Memory B cell (primary cell): ENCODE data around the gene ARL8A.
"Not testable (repeated sequence)": the region's sequence is repeated elsewhere in the genome, so short reads cannot be mapped to it uniquely, and the experiment has no call there.

Experiments used
- ATAC-seq: fragments of 150-1000 bp; cut with Tn5 transposase; 2 replicates; pipeline ENCODE4 v1.10.0; 2021; ENCODE audit warnings: low read depth, mild to moderate bottlenecking, moderate library complexity
- DNase-seq, 2 donors: peaks; one replicate each; pipeline ENCODE4 v3.0.0; 2022; ENCODE audit warnings: low spot score in 2 of 2
- H3K27ac Mint-ChIP-seq: one replicate; pipeline ENCODE4 v1.8.0; 2022; ENCODE audit warnings: mild to moderate bottlenecking, moderate library complexity, mixed read lengths
- H3K27me3 Mint-ChIP-seq: one replicate; pipeline ENCODE4 v1.8.0; 2022; ENCODE audit warnings: mixed read lengths
- H3K36me3 Mint-ChIP-seq: one replicate; pipeline ENCODE4 v1.8.0; 2022; ENCODE audit warnings: mild to moderate bottlenecking, mixed read lengths
- H3K4me1 Mint-ChIP-seq: one replicate; pipeline ENCODE4 v1.8.0; 2022; ENCODE audit warnings: mixed read lengths
- H3K4me3 Mint-ChIP-seq: one replicate; pipeline ENCODE4 v1.8.0; 2022; ENCODE audit warnings: mild to moderate bottlenecking, moderate library complexity, mixed read lengths
- H3K9me3 Mint-ChIP-seq: one replicate; pipeline ENCODE4 v1.8.0; 2022; ENCODE audit warnings: mixed read lengths

ARL8A gene

GRCh38 chr1:202182040-202182877 lies 37.7 kb upstream of the ARL8A start:
- Mint-ChIP-seq H3K9me3 (no peaks in the 10 kb centered on the region), H3K27ac (no peak overlapping the region), H3K27me3 (peaks cover 18% of the 10 kb centered on the region), H3K36me3 (no peaks in the 10 kb centered on the region), H3K4me1 (peaks cover 18% of the 10 kb centered on the region), H3K4me3 (no peak overlapping the region)
- ATAC-seq (no peak), DNase-seq (no peak)

GRCh38 chr1:202181586-202181985 lies 37.0 kb upstream of the ARL8A start:
- Mint-ChIP-seq H3K36me3 (no peaks in the 10 kb centered on the region), H3K4me1 (peaks cover 18% of the 10 kb centered on the region), H3K27me3 (peaks cover 14% of the 10 kb centered on the region), H3K9me3 (no peaks in the 10 kb centered on the region), H3K4me3 (no peak overlapping the region), H3K27ac (no peak overlapping the region)
- no peak for ATAC-seq
- DNase-seq = no peak

GRCh38 chr1:202180751-202181139 lies 36.2 kb upstream of the ARL8A start:
- H3K4me1 Mint-ChIP-seq = peaks cover 18% of the 10 kb centered on the region

GRCh38 chr1:202179828-202180750 lies 35.6 kb upstream of the ARL8A start:
- peaks cover 18% of the 10 kb centered on the region for H3K4me1 Mint-ChIP-seq
- DNase-seq = no peak
- H3K4me3 Mint-ChIP-seq = peak overlapping the region; percentile 66
- H3K27ac Mint-ChIP-seq = no peak overlapping the region
- peak; percentile 78 for ATAC-seq
- peaks cover 10% of the 10 kb centered on the region for H3K27me3 Mint-ChIP-seq
- H3K36me3 Mint-ChIP-seq = no peaks in the 10 kb centered on the region
- no peaks in the 10 kb centered on the region for H3K9me3 Mint-ChIP-seq

More at GRCh38 chr1:202180751-202181139, 36.2 kb upstream of the ARL8A start:
- not testable (repeated sequence) for DNase-seq, ATAC-seq, H3K9me3 Mint-ChIP-seq, H3K36me3 Mint-ChIP-seq, H3K4me3 Mint-ChIP-seq, H3K27ac Mint-ChIP-seq
- peaks cover 12% of the 10 kb centered on the region for H3K27me3 Mint-ChIP-seq

GRCh38 chr1:202176949-202177927 lies 32.7 kb upstream of the ARL8A start:
- no peaks in the 10 kb centered on the region for H3K36me3 Mint-ChIP-seq
- no peak for ATAC-seq
- no peaks in the 10 kb centered on the region for H3K9me3 Mint-ChIP-seq
- H3K4me3 Mint-ChIP-seq = no peak overlapping the region
- H3K27ac Mint-ChIP-seq = no peak overlapping the region
- no peak for DNase-seq
- H3K27me3 Mint-ChIP-seq = no peaks in the 10 kb centered on the region
- H3K4me1 Mint-ChIP-seq = peaks cover 12% of the 10 kb centered on the region

- H3K27me3 Mint-ChIP-seq = no peaks in the 10 kb centered on the region
- H3K36me3 Mint-ChIP-seq = no peaks in the 10 kb centered on the region
- no peaks in the 10 kb centered on the region for H3K9me3 Mint-ChIP-seq
- no peak overlapping the region for H3K4me3 Mint-ChIP-seq
- H3K27ac Mint-ChIP-seq = no peak overlapping the region
- DNase-seq (no peak), ATAC-seq (no peak)
- peaks cover 2% of the 10 kb centered on the region for H3K4me1 Mint-ChIP-seq
Measured at GRCh38 chr1:202173993-202174392, 29.5 kb upstream of the ARL8A start.

GRCh38 chr1:202172015-202172355 lies 27.4 kb upstream of the ARL8A start:
- Mint-ChIP-seq H3K27ac (no peak overlapping the region), H3K9me3 (no peaks in the 10 kb centered on the region), H3K27me3 (no peaks in the 10 kb centered on the region), H3K4me3 (no peak overlapping the region), H3K36me3 (no peaks in the 10 kb centered on the region), H3K4me1 (peaks cover 2% of the 10 kb centered on the region)
- DNase-seq (no peak), ATAC-seq (peak; percentile 34)

GRCh38 chr1:202171292-202172014 lies 26.9 kb upstream of the ARL8A start:
- peaks cover 5% of the 10 kb centered on the region for H3K4me1 Mint-ChIP-seq
- ATAC-seq = no peak
- H3K36me3 Mint-ChIP-seq = no peaks in the 10 kb centered on the region
- no peak overlapping the region for H3K27ac Mint-ChIP-seq
- DNase-seq = no peak
- no peak overlapping the region for H3K4me3 Mint-ChIP-seq
- H3K27me3 Mint-ChIP-seq = no peaks in the 10 kb centered on the region
- H3K9me3 Mint-ChIP-seq = no peaks in the 10 kb centered on the region

- Mint-ChIP-seq H3K4me3 (no peak overlapping the region), H3K27me3 (no peaks in the 10 kb centered on the region)
- ATAC-seq = peak; percentile 39
Measured at GRCh38 chr1:202170726-202171125, 26.2 kb upstream of the ARL8A start.

GRCh38 chr1:202168861-202169260 lies 24.3 kb upstream of the ARL8A start:
- DNase-seq (no peak), ATAC-seq (no peak)
- Mint-ChIP-seq H3K27ac (no peak overlapping the region), H3K4me1 (peaks cover 10% of the 10 kb centered on the region), H3K9me3 (no peaks in the 10 kb centered on the region), H3K4me3 (no peak overlapping the region), H3K36me3 (no peaks in the 10 kb centered on the region), H3K27me3 (no peaks in the 10 kb centered on the region)

More at GRCh38 chr1:202170726-202171125, 26.2 kb upstream of the ARL8A start:
- H3K4me1 Mint-ChIP-seq = peaks cover 5% of the 10 kb centered on the region
- no peak for DNase-seq
- H3K9me3 Mint-ChIP-seq = no peaks in the 10 kb centered on the region
- H3K27ac Mint-ChIP-seq = no peak overlapping the region
- no peaks in the 10 kb centered on the region for H3K36me3 Mint-ChIP-seq

GRCh38 chr1:202167708-202168415 lies 23.3 kb upstream of the ARL8A start:
- DNase-seq (no peak), ATAC-seq (no peak)
- no peak overlapping the region for H3K27ac Mint-ChIP-seq
- H3K4me3 Mint-ChIP-seq = no peak overlapping the region
- H3K27me3 Mint-ChIP-seq = no peaks in the 10 kb centered on the region
- no peaks in the 10 kb centered on the region for H3K36me3 Mint-ChIP-seq
- H3K4me1 Mint-ChIP-seq = peaks cover 14% of the 10 kb centered on the region
- H3K9me3 Mint-ChIP-seq = no peaks in the 10 kb centered on the region

- H3K27ac Mint-ChIP-seq, H3K27me3 Mint-ChIP-seq, H3K4me3 Mint-ChIP-seq, ATAC-seq, H3K36me3 Mint-ChIP-seq, DNase-seq, H3K9me3 Mint-ChIP-seq: not testable (repeated sequence)
- peaks cover 23% of the 10 kb centered on the region for H3K4me1 Mint-ChIP-seq
Measured at GRCh38 chr1:202167054-202167453, 22.5 kb upstream of the ARL8A start.
